Tibial nerve (tissue), 4 donors: ENCODE data around the gene MTA3. TPM values are rescaled to one million over a fixed set of nuclear protein-coding genes. Genes with fewer than 3 reads are reported as not detected.
"Not testable (repeated sequence)": the region's sequence is repeated elsewhere in the genome, so short reads cannot be mapped to it uniquely, and the experiment has no call there.

Experiments
- DNase-seq, 2 donors: peaks; one replicate each; pipeline ENCODE4 v3.0.0-alpha.2; 2019; ENCODE audit warnings: low spot score in 2 of 2
- H3K27ac ChIP-seq, 4 donors: fragments of 200-600 bp; sonication (generic) in 3 of 4; one replicate each; pipeline ENCODE4 v1.5.1; 2017 to 2019; ENCODE audit warnings: mild to moderate bottlenecking in 1 of 4
- H3K27me3 ChIP-seq, 2 donors: fragments of 200-600 bp; sonication (generic) in 1 of 2; one replicate each; pipeline versions ENCODE4 v1.5.1 to v1.6.0; 2017 to 2019
- H3K36me3 ChIP-seq, 3 donors: fragments of 200-600 bp; sonication (generic); one replicate each; pipeline ENCODE4 v1.5.1; 2018 to 2019
- H3K4me1 ChIP-seq, 4 donors: fragments of 200-600 bp; sonication (generic) in 3 of 4; one replicate each; pipeline ENCODE4 v1.5.1; 2017 to 2019
- H3K4me3 ChIP-seq, 4 donors: fragments of 200-600 bp; sonication (generic) in 3 of 4; one replicate each; pipeline ENCODE4 v1.5.1; 2017 to 2019; ENCODE audit warnings: mild to moderate bottlenecking in 1 of 4, moderate library complexity in 1 of 4
- H3K9me3 ChIP-seq, 4 donors: fragments of 200-600 bp; sonication (generic) in 3 of 4; one replicate each; pipeline ENCODE4 v1.5.1; 2017 to 2019
- CTCF ChIP-seq, 5 experiments: fragments of 200-600 bp in 3 of 5; fragments of 450-650 bp in 2 of 5; sonication (generic) in 3 of 5; IDR thresholded peaks; one replicate each; pipeline ENCODE4 v1.5.1; 2016 to 2019; ENCODE audit warnings: antibody characterized with exemption in 5 of 5, mild to moderate bottlenecking in 3 of 5, moderate library complexity in 2 of 5
- EP300 ChIP-seq, 2 donors: sonication (generic); formaldehyde crosslinking; IDR thresholded peaks; one replicate each; pipeline ENCODE4 v1.6.1; 2017; ENCODE audit warnings: antibody characterized with exemption in 2 of 2, mild to moderate bottlenecking in 1 of 2
- POLR2A ChIP-seq, 2 donors: fragments of 450-650 bp; IDR thresholded peaks; one replicate each; pipeline ENCODE4 v1.6.1; 2017; ENCODE audit warnings: antibody characterized with exemption in 2 of 2, mild to moderate bottlenecking in 2 of 2, moderate library complexity in 2 of 2
- WGBS, 2 donors: methylation state at CpG; one replicate each; pipeline ENCODE4 v1.1.5; 2018; 5-methylcytosine and 5-hydroxymethylcytosine counted together
- total RNA-seq, 4 donors: library from RNA; depleted of rRNA; stranded (reverse); fragments of >200 nt; gene quantifications; one replicate each; pipeline ENCODE4 v1.1.0, GENCODE V29; 2016

MTA3 gene
- total RNA-seq, 4 donors from 2014 or later: 33.1 to 47.0 (median 42.5) TPM

- Histone ChIP-seq H3K27me3 (no peaks in the 10 kb centered on the region), H3K4me3 (no peak overlapping the region), H3K4me1 (no peaks in the 10 kb centered on the region), H3K27ac (no peak overlapping the region), H3K9me3 (no peaks in the 10 kb centered on the region), H3K36me3 (no peaks in the 10 kb centered on the region)
- DNase-seq: no peak
- no peak for TF ChIP-seq POLR2A (IDR thresholded peaks at IDR 0.05)
- no peak for TF ChIP-seq CTCF (IDR thresholded peaks at IDR 0.05)
- TF ChIP-seq EP300 (IDR thresholded peaks at IDR 0.05): no peak
- WGBS, 2 donors: 89 to 95% methylated on average over 3 of the region's 3 CpGs
Observed at GRCh38 chr2:42558827-42559226, 9.6 kb upstream of the MTA3 start.

- not testable (repeated sequence) for H3K9me3 ChIP-seq, H3K4me1 ChIP-seq, H3K27me3 ChIP-seq, H3K27ac ChIP-seq, H3K36me3 ChIP-seq, H3K4me3 ChIP-seq, DNase-seq
- 79 to 82% methylated on average over 13 of the region's 13 CpGs for WGBS, 2 donors
Observed at GRCh38 chr2:42560133-42560532, 8.3 kb upstream of the MTA3 start.

- WGBS, 2 donors: 8 to 14% methylated on average over 1 of the region's 1 CpG
- no peaks in the 10 kb centered on the region for H3K9me3 ChIP-seq
- H3K4me1 ChIP-seq: no peaks in the 10 kb centered on the region
- no peaks in the 10 kb centered on the region for H3K36me3 ChIP-seq
- DNase-seq: no peak
- H3K4me3 ChIP-seq: no peak overlapping the region
- no peak for TF ChIP-seq POLR2A (IDR thresholded peaks at IDR 0.05)
- TF ChIP-seq EP300 (IDR thresholded peaks at IDR 0.05): no peak
- no peak for TF ChIP-seq CTCF (IDR thresholded peaks at IDR 0.05)
- no peak overlapping the region for H3K27ac ChIP-seq
- no peaks in the 10 kb centered on the region for H3K27me3 ChIP-seq
Observed at GRCh38 chr2:42560899-42561298, 7.5 kb upstream of the MTA3 start.

GRCh38 chr2:42562474-42563144 is 5.8 kb upstream of the MTA3 start:
- H3K36me3 ChIP-seq: no peaks in the 10 kb centered on the region
- no peaks in the 10 kb centered on the region for H3K27me3 ChIP-seq
- TF ChIP-seq CTCF (IDR thresholded peaks at IDR 0.05) (no peak), EP300 (IDR thresholded peaks at IDR 0.05) (no peak), POLR2A (IDR thresholded peaks at IDR 0.05) (no peak)
- 90 to 93% methylated on average over 4 of the region's 4 CpGs for WGBS, 2 donors
- peaks cover 0 to 12% (median 5%) of the 10 kb centered on the region in 4 donors for H3K4me1 ChIP-seq
- no peaks in the 10 kb centered on the region for H3K9me3 ChIP-seq
- no peak overlapping the region for H3K27ac ChIP-seq
- no peak for DNase-seq
- H3K4me3 ChIP-seq: no peak overlapping the region

GRCh38 chr2:42566025-42566424 is 2.4 kb upstream of the MTA3 start:
- peak overlapping the region in 2 of 4 donors; percentile 92 to 95 for H3K27ac ChIP-seq
- H3K4me3 ChIP-seq: no peak overlapping the region
- peaks cover 0 to 35% (median 12%) of the 10 kb centered on the region in 4 donors for H3K4me1 ChIP-seq
- TF ChIP-seq EP300 (IDR thresholded peaks at IDR 0.05) (no peak), POLR2A (IDR thresholded peaks at IDR 0.05) (no peak), CTCF (IDR thresholded peaks at IDR 0.05) (no peak)
- WGBS, 2 donors: 73 to 79% methylated on average over 3 of the region's 3 CpGs
- no peaks in the 10 kb centered on the region for H3K27me3 ChIP-seq
- H3K9me3 ChIP-seq: no peaks in the 10 kb centered on the region
- H3K36me3 ChIP-seq: peaks cover 0 to 5% (median 0%) of the 10 kb centered on the region in 3 donors
- no peak for DNase-seq
